ACC112 (cell line): ENCODE data around the gene KCNMB4.

Experiments used
- H2AFZ ChIP-seq: fragments of 200-600 bp; sonication (generic); one replicate; pipeline ENCODE4 v1.6.0; 2017; ENCODE audit warnings: antibody characterized with exemption, low read length; ENCODE audit not compliant: unreplicated experiment
- H3K27ac ChIP-seq: fragments of 200-600 bp; sonication (generic); 2 replicates; pipeline ENCODE4 v1.5.1; 2014; ENCODE audit warnings: low read depth, mild to moderate bottlenecking, antibody characterized with exemption, low read length, moderate library complexity
- H3K27me3 ChIP-seq: fragments of 200-600 bp; sonication (generic); 2 replicates; pipeline ENCODE4 v1.6.1; 2014; ENCODE audit warnings: mild to moderate bottlenecking, antibody characterized with exemption, low read length, moderate library complexity, mixed read lengths; ENCODE audit not compliant: insufficient read depth
- H3K36me3 ChIP-seq: fragments of 200-600 bp; sonication (generic); 2 replicates; pipeline ENCODE4 v1.6.1; 2016; ENCODE audit warnings: mild to moderate bottlenecking, antibody characterized with exemption, low read length, moderate library complexity, mixed read lengths; ENCODE audit not compliant: insufficient read depth
- H3K4me1 ChIP-seq: fragments of 200-600 bp; sonication (generic); one replicate; pipeline ENCODE4 v1.6.1; 2016; ENCODE audit warnings: low read length, mixed read lengths; ENCODE audit not compliant: insufficient read depth, unreplicated experiment, control insufficient read depth
- H3K4me3 ChIP-seq: fragments of 200-600 bp; sonication (generic); 2 replicates; pipeline ENCODE4 v1.5.1; 2014; ENCODE audit warnings: mild to moderate bottlenecking, low read depth, low read length
- H3K79me2 ChIP-seq: fragments of 200-600 bp; sonication (generic); one replicate; pipeline ENCODE4 v1.6.0; 2016; ENCODE audit warnings: low read length; ENCODE audit not compliant: control insufficient read depth, unreplicated experiment, insufficient read depth

The KCNMB4 gene

DNA sequence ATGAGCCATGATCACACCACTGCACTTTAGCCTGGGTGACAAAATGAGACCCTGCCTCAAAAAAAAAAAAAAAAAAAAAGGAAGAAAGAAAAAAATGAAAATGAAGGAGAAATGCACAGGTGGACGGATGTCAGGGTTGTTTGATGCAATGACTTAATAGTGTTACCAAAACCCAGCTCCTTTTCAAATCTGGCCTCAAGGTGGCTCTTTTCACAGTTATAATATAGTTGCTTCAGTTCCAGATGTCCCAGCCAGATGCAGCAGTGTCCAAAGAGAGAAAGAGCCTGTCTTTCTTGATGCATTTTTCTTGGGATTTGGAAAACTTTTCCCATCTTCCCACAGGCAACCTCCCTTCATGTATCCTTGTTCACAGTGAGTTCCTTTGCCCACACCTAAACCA is 36.5 kb downstream of the KCNMB4 start:
- no peaks in the 10 kb centered on the region for H3K36me3 ChIP-seq
- no peaks in the 10 kb centered on the region for H3K79me2 ChIP-seq
- H3K27ac ChIP-seq: no peak overlapping the region
- no peaks in the 10 kb centered on the region for H3K4me1 ChIP-seq
- no peak overlapping the region for H3K4me3 ChIP-seq
- H3K27me3 ChIP-seq: peaks cover 9% of the 10 kb centered on the region; the same call in 1 of the 2 replicates
- H2AFZ ChIP-seq: no peak overlapping the region

DNA sequence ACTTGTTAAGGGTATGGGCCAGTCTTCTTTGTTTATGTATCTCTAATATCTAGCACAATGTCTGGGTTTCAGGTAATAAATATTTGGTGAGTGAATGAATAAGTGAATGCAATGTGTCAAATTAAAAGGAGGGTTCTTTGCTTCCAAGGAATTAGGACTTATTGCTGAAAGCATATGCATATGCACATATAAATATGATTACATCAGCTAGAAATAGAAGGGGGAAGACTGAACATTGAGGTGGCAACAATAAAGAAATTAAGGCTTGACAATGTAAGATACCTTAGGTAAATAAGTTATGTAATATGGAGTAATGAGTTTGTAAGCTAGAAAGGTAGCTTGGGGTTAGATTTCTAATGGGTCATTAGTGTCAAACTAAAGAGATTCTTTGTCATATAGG is 37.7 kb downstream of the KCNMB4 start:
- H3K79me2 ChIP-seq: no peaks in the 10 kb centered on the region
- no peak overlapping the region for H2AFZ ChIP-seq
- H3K36me3 ChIP-seq: no peaks in the 10 kb centered on the region
- H3K4me3 ChIP-seq: no peak overlapping the region
- H3K27ac ChIP-seq: no peak overlapping the region
- peaks cover 9% of the 10 kb centered on the region; the same call in 1 of the 2 replicates for H3K27me3 ChIP-seq
- no peaks in the 10 kb centered on the region for H3K4me1 ChIP-seq

DNA sequence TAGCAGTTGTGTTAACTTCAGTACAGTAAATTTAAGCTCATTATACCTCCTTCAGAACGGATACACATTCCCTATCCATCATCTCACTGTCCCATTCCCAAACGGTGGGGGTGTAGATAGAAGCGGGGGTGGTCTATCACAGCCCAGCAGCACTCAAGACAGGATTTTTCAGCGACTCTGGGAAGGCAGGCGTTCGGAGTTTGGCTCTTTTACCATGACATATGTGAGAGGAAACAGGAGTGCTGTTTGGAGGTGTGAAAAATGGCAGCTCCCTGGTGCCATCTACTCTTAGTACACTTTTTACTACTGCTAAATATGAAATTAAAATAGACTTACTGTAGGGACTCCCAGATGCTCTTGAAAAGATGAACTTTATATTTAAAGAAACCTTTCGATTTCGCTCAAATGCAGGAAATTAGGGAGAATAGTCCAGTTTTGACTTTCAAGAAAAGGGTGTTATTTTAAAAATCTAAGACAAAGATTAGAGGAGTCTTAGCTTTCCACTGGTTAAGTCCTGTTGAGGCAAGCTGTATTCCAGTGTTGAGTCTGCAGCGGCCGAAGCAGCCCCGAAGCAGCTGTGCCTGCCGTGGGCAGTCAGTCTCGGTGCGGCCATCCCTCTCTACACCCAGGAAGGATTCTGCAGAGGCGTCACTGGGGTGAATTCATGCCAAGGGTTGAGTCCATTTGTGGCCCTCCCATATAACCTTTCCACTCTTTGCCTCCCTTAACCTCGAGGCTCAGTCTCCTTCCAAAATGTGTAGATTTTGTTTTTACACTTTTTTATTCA is 42.1 kb downstream of the KCNMB4 start:
- Histone ChIP-seq H3K36me3 (no peaks in the 10 kb centered on the region), H3K4me3 (no peak overlapping the region), H3K4me1 (no peaks in the 10 kb centered on the region), H3K27ac (no peak overlapping the region), H3K27me3 (peaks cover 32% of the 10 kb centered on the region; the same call in 1 of the 2 replicates), H3K79me2 (no peaks in the 10 kb centered on the region), H2AFZ (no peak overlapping the region)

DNA sequence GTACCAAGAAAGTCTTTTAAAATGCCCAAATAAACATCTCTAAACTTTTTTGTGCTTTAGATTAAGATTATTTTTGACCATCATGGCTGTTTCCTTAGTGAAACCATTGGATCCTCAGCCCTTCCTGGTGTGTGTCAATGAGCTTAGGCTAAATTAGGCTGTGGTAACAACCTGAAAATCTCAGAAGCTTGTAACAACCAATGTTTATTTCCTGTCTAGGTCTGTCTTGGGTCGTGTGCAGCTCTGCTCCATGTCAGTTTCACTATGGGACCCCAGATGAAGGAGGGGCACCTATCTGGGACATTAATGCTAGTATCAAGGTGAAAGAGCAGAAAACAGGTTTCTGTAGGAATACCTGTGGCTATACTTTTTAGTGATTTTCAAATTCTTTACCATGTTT is 49.9 kb downstream of the KCNMB4 start:
- Histone ChIP-seq H3K36me3 (no peaks in the 10 kb centered on the region), H3K27me3 (peaks cover 23% of the 10 kb centered on the region), H3K79me2 (no peaks in the 10 kb centered on the region), H2AFZ (no peak overlapping the region), H3K4me3 (no peak overlapping the region), H3K27ac (no peak overlapping the region), H3K4me1 (no peaks in the 10 kb centered on the region)

DNA sequence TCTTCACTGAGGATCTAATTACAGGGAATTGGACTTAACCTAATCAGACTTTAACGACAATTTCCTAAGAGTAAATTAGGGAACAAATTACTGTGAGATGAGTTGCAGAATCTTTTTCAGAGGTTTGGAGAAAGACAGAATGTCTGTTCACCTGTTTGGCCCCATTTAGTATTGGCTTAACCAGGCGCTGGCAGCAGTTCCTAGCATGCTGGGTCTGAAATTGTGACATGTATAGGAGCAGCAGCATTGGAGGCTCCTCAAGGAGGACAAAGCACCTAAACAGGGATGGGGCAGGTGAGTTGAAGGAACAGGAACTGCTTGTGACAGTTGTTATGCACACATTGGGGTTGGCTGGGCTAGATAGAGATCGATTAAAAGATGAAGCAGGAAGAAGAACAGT is 51.0 kb downstream of the KCNMB4 start:
- Histone ChIP-seq H2AFZ (no peak overlapping the region), H3K36me3 (no peaks in the 10 kb centered on the region), H3K79me2 (no peaks in the 10 kb centered on the region), H3K27me3 (peaks cover 24% of the 10 kb centered on the region), H3K27ac (no peak overlapping the region), H3K4me1 (no peaks in the 10 kb centered on the region), H3K4me3 (no peak overlapping the region)

DNA sequence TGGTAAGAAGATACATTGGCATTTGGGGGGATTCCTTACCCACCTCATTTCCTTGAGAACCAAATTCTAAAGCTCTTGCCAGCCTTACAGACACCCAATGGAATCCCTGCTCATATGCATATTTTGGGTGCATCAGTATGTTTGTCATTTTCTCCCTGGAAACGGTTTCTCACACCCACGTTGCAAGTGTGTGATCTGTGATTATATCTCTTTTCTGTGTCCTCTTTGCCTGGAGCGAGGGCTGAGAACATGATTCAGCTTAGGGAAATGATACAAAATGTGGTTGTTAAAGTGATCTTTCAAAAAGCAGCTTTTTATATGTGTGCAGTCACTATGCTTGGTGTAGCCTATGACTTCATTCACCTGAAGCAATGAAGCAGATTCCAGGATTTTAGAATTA is 52.0 kb downstream of the KCNMB4 start:
- Histone ChIP-seq H3K27me3 (peaks cover 21% of the 10 kb centered on the region), H2AFZ (no peak overlapping the region), H3K4me1 (no peaks in the 10 kb centered on the region), H3K79me2 (no peaks in the 10 kb centered on the region), H3K27ac (no peak overlapping the region), H3K4me3 (no peak overlapping the region), H3K36me3 (no peaks in the 10 kb centered on the region)

DNA sequence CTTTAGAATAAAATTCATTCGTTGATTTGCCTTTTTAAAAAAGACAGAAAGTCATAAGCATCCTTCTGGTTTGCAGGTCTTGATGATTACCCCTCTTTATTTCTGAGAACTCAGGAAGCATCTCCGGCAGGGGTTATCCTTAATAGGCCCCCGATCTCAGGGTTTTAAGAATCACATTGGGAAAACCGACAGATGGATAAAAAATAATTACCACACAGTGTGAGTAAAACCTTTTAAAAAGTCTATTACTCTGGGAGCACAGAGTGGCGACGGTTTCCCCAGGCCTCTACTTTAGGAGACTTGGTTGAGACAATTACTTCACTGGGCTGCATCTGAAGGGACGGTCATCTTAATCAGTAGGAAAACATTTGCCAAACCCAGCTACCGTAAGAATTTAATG is 56.5 kb downstream of the KCNMB4 start:
- Histone ChIP-seq H3K4me1 (no peaks in the 10 kb centered on the region), H3K79me2 (no peaks in the 10 kb centered on the region), H3K4me3 (no peak overlapping the region), H2AFZ (no peak overlapping the region), H3K27ac (no peak overlapping the region), H3K27me3 (peaks cover 16% of the 10 kb centered on the region), H3K36me3 (no peaks in the 10 kb centered on the region)

DNA sequence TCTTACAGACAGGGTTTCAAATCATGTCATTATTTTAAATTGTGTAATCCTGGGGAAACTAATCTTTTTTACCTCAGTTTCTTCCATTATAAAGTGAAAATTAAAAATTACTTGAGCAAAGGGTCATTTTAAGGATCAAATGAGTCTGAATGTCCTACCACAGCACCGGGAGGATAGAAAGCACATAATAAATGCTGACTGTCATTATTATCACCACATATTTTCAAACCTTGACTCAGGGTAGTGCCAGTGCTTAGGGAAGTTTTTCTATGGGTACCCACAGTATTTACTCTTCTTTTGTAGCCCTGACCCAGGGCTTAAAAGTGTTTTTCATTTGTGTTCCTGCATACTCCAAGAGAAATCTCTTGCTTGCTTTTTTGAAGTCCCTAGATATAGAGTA is 60.5 kb downstream of the KCNMB4 start:
- H3K4me3 ChIP-seq: no peak overlapping the region
- H2AFZ ChIP-seq: no peak overlapping the region
- no peak overlapping the region for H3K27ac ChIP-seq
- H3K4me1 ChIP-seq: no peaks in the 10 kb centered on the region
- H3K79me2 ChIP-seq: no peaks in the 10 kb centered on the region
- peaks cover 12% of the 10 kb centered on the region for H3K27me3 ChIP-seq
- H3K36me3 ChIP-seq: no peaks in the 10 kb centered on the region

DNA sequence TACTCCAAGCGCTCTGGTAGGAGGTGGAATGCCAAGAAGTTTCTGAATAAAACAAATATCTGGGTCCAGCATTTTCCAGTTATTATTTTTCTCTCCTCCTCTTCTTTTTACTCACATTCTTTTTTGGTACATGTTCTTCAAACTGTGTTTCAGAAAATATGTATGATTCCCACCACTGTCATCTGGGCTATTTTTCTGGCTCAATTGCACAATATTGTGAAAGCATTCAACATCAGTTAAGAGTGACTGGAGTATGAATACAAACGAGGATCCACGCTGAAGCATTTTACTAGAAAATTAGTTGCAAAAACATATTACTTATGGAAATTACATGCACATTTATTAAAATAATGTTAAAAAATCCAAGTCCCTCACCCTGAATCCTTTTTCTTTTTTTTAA is 61.5 kb downstream of the KCNMB4 start:
- H3K36me3 ChIP-seq: no peaks in the 10 kb centered on the region
- H3K4me3 ChIP-seq: no peak overlapping the region
- H3K27me3 ChIP-seq: peaks cover 9% of the 10 kb centered on the region
- no peaks in the 10 kb centered on the region for H3K4me1 ChIP-seq
- H3K79me2 ChIP-seq: no peaks in the 10 kb centered on the region
- H2AFZ ChIP-seq: no peak overlapping the region
- H3K27ac ChIP-seq: no peak overlapping the region

DNA sequence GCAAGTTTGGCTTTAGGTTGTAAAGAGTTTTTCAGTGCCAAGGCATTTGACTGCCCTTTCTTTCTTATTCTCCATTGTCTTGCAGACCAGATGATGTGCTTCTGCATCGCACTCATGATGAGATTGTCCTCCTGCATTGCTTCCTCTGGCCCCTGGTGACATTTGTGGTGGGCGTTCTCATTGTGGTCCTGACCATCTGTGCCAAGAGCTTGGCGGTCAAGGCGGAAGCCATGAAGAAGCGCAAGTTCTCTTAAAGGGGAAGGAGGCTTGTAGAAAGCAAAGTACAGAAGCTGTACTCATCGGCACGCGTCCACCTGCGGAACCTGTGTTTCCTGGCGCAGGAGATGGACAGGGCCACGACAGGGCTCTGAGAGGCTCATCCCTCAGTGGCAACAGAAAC is 64.3 kb downstream of the KCNMB4 start:
- no peaks in the 10 kb centered on the region for H3K36me3 ChIP-seq
- no peak overlapping the region for H2AFZ ChIP-seq

DNA sequence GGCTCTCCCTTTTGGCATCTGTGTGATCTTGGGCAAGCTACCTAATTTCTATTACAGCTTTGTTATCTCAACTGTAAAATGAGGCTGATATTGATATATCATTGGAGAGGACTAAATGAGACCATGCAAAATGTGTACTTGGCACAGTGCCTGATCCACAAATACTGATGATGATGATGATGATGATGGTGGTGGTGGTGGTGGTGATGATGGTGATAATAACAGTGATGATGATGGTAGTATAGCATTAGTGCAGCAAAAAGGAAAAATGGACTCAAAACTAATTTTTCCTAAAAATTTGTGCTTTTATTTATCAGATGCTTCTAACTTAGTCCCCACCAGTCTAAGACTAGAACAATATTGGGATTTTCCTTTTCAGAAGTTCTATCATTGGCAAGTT is 70.7 kb downstream of the KCNMB4 start:
- H3K4me1 ChIP-seq: no peaks in the 10 kb centered on the region
- H3K27ac ChIP-seq: no peak overlapping the region
- no peaks in the 10 kb centered on the region for H3K36me3 ChIP-seq
- no peaks in the 10 kb centered on the region for H3K27me3 ChIP-seq
- no peak overlapping the region for H2AFZ ChIP-seq
- H3K4me3 ChIP-seq: no peak overlapping the region
- H3K79me2 ChIP-seq: no peaks in the 10 kb centered on the region

More for the DNA sequence above, 64.3 kb downstream of the KCNMB4 start:
- no peak overlapping the region for H3K4me3 ChIP-seq
- H3K79me2 ChIP-seq: no peaks in the 10 kb centered on the region
- H3K4me1 ChIP-seq: no peaks in the 10 kb centered on the region
- H3K27ac ChIP-seq: no peak overlapping the region
- H3K27me3 ChIP-seq: peaks cover 9% of the 10 kb centered on the region
